ENCODE results near the gene BPI.
"Not testable (repeated sequence)": the region's sequence is repeated elsewhere in the genome, so short reads cannot be mapped to it uniquely, and the experiment has no call there.

The BPI gene

DNA sequence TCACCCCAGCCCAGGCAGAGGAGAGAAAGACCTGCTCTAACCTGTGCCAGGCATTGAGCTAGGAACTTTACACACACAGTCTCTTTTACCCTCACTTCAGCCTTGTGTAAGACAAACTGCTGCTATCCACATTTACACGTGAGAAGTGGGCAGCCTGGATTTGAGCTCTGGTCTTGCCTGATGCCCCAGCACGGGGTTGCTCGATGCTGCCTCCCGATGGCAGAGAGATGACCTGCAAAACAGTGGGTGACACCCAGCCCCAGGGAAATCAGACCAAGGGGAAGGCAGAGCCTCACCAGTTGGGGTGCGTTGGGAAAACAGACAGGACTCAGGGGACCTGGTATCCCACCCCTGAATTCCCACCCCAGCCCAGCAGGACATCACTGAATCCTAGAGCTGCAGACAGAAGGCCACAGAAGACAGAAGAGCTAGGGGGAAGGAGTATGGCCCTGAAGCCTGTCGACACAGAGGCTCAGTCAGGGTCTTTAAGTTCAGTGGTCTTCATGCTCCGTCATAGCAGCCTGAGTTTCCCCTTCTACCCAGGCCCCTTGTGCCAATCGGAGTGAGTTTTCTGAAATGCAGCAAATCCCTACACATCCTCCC is 990 bp downstream of the BPI start:
- no peaks in the 10 kb centered on the region for H3K79me2 ChIP-seq (ENCODE audit: control insufficient read depth, insufficient read depth, low read length, unreplicated experiment)
- H3K36me3 ChIP-seq (ENCODE audit: insufficient read depth, low read length): no peaks in the 10 kb centered on the region
- H3K4me1 ChIP-seq (ENCODE audit: control insufficient read depth, insufficient read depth, low read length, unreplicated experiment): peaks cover 5% of the 10 kb centered on the region
- no peak overlapping the region for H3K4me3 ChIP-seq (ENCODE audit: low read depth, low read length)
- no peaks in the 10 kb centered on the region for H3K27me3 ChIP-seq (ENCODE audit: insufficient read depth, low read length)
- no peak overlapping the region for H2AFZ ChIP-seq (ENCODE audit: low read length, unreplicated experiment)
- H3K27ac ChIP-seq (ENCODE audit: low read depth, low read length): no peak overlapping the region

DNA sequence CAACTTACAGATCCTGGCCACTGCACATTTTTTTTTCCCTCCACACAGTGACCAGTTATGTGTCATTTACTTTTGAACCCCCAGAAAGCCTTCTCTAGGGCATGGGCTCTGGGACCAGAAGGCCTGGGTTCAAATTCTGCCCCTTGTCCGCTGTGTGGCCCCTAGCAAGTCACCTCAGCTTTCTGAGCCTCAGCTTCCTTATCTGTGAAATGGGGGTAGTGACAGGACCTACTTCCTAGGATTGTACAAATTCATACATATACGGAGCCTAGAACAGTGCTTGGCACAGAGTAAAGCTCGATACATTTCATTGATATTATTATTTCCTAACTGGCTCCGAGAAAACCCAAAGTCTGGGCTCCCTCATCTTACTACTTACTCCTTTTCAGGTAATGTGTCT is 1.6 kb downstream of the BPI start:
- H3K36me3 ChIP-seq (ENCODE audit: insufficient read depth, low read length): no peaks in the 10 kb centered on the region
- no peak overlapping the region for H3K27ac ChIP-seq (ENCODE audit: low read depth, low read length)
- H3K4me1 ChIP-seq (ENCODE audit: control insufficient read depth, insufficient read depth, low read length, unreplicated experiment): peaks cover 5% of the 10 kb centered on the region
- H3K27me3 ChIP-seq (ENCODE audit: insufficient read depth, low read length): no peaks in the 10 kb centered on the region
- H2AFZ ChIP-seq (ENCODE audit: low read length, unreplicated experiment): no peak overlapping the region
- no peaks in the 10 kb centered on the region for H3K79me2 ChIP-seq (ENCODE audit: control insufficient read depth, insufficient read depth, low read length, unreplicated experiment)
- no peak overlapping the region for H3K4me3 ChIP-seq (ENCODE audit: low read depth, low read length)

DNA sequence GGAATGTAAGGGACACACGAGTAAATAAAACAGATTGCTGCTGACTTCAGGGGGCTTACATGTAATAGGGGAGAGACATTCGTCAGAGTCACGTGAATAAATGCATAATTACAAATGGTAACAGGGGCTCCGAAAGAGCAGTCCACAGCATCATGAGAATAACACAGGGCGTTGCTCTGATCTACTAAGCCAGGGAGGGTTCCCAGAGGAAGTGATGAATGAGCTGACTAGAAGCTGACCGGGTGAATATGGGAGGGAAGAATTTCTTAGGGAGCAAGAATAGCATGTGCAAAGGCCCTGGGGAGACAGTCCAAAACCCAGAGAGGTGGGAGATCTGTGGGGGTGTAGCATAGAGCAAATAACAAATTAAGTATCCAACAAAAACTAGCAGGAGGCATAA is 2.4 kb downstream of the BPI start:
- H3K27ac ChIP-seq (ENCODE audit: low read depth, low read length): no peak overlapping the region
- peaks cover 5% of the 10 kb centered on the region for H3K4me1 ChIP-seq (ENCODE audit: control insufficient read depth, insufficient read depth, low read length, unreplicated experiment)
- no peaks in the 10 kb centered on the region for H3K27me3 ChIP-seq (ENCODE audit: insufficient read depth, low read length)
- no peaks in the 10 kb centered on the region for H3K36me3 ChIP-seq (ENCODE audit: insufficient read depth, low read length)
- H3K79me2 ChIP-seq (ENCODE audit: control insufficient read depth, insufficient read depth, low read length, unreplicated experiment): no peaks in the 10 kb centered on the region
- no peak overlapping the region for H3K4me3 ChIP-seq (ENCODE audit: low read depth, low read length)
- H2AFZ ChIP-seq (ENCODE audit: low read length, unreplicated experiment): no peak overlapping the region

- H3K36me3 ChIP-seq (ENCODE audit: insufficient read depth, low read length): no peaks in the 10 kb centered on the region
- no peak overlapping the region for H2AFZ ChIP-seq (ENCODE audit: low read length, unreplicated experiment)
- peaks cover 5% of the 10 kb centered on the region for H3K4me1 ChIP-seq (ENCODE audit: control insufficient read depth, insufficient read depth, low read length, unreplicated experiment)
- no peak overlapping the region for H3K4me3 ChIP-seq (ENCODE audit: low read depth, low read length)
- no peaks in the 10 kb centered on the region for H3K79me2 ChIP-seq (ENCODE audit: control insufficient read depth, insufficient read depth, low read length, unreplicated experiment)
- no peaks in the 10 kb centered on the region for H3K27me3 ChIP-seq (ENCODE audit: insufficient read depth, low read length)
- no peak overlapping the region for H3K27ac ChIP-seq (ENCODE audit: low read depth, low read length)
Measured at GRCh38 chr20:38307371-38308046, 3.6 kb downstream of the BPI start.

DNA sequence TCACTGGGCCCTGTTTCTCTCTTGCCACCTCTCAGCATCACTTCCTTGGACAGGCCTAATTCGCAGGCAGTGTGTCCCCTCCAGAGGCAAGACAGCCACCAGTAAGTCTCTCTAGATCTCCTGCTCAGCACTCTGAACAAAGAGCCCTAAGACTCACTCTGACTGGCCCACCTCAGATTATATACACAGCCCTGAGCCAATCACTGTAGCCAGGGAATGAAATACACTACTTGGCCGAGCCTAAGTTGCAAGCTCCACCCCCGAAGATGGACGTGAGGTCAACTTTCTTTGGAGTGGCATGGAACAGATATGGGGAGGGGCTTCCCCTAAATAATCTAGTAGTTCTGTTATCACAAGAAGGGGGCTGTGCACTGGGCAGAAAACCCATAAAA is 4.1 kb downstream of the BPI start:
- no peaks in the 10 kb centered on the region for H3K36me3 ChIP-seq (ENCODE audit: insufficient read depth, low read length)
- H3K4me3 ChIP-seq (ENCODE audit: low read depth, low read length): no peak overlapping the region
- no peaks in the 10 kb centered on the region for H3K27me3 ChIP-seq (ENCODE audit: insufficient read depth, low read length)
- peaks cover 5% of the 10 kb centered on the region for H3K4me1 ChIP-seq (ENCODE audit: control insufficient read depth, insufficient read depth, low read length, unreplicated experiment)
- H3K27ac ChIP-seq (ENCODE audit: low read depth, low read length): no peak overlapping the region
- no peaks in the 10 kb centered on the region for H3K79me2 ChIP-seq (ENCODE audit: control insufficient read depth, insufficient read depth, low read length, unreplicated experiment)
- no peak overlapping the region for H2AFZ ChIP-seq (ENCODE audit: low read length, unreplicated experiment)

DNA sequence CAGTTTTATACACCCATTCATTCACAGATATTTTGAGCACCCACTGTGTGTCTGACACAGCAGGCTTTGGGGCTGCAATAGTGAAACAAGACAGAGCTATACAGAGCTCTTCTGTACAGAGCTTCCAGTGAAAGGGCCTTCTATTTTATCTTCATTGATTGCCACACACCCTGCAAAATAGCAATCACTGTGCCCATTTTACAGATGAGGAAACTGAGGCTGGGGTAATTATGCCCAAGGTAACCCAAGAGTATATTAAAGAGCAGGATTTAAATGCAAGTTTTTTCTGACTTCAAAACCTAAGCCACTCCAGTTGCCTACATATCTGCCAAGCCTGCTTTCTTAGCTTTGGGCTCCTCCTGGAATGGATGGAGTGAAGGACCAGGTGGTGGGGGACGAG is 4.5 kb downstream of the BPI start:
- peaks cover 5% of the 10 kb centered on the region for H3K4me1 ChIP-seq (ENCODE audit: control insufficient read depth, insufficient read depth, low read length, unreplicated experiment)
- H2AFZ ChIP-seq (ENCODE audit: low read length, unreplicated experiment): no peak overlapping the region
- no peaks in the 10 kb centered on the region for H3K36me3 ChIP-seq (ENCODE audit: insufficient read depth, low read length)
- H3K27me3 ChIP-seq (ENCODE audit: insufficient read depth, low read length): no peaks in the 10 kb centered on the region
- no peak overlapping the region for H3K4me3 ChIP-seq (ENCODE audit: low read depth, low read length)
- no peaks in the 10 kb centered on the region for H3K79me2 ChIP-seq (ENCODE audit: control insufficient read depth, insufficient read depth, low read length, unreplicated experiment)
- no peak overlapping the region for H3K27ac ChIP-seq (ENCODE audit: low read depth, low read length)

GRCh38 chr20:38311091-38311490 is 7.1 kb downstream of the BPI start:
- Histone ChIP-seq H3K4me3 (ENCODE audit: low read depth, low read length) (no peak overlapping the region), H3K4me1 (ENCODE audit: control insufficient read depth, insufficient read depth, low read length, unreplicated experiment) (peaks cover 5% of the 10 kb centered on the region), H3K79me2 (ENCODE audit: control insufficient read depth, insufficient read depth, low read length, unreplicated experiment) (no peaks in the 10 kb centered on the region), H3K27ac (ENCODE audit: low read depth, low read length) (no peak overlapping the region), H3K27me3 (ENCODE audit: insufficient read depth, low read length) (no peaks in the 10 kb centered on the region), H3K36me3 (ENCODE audit: insufficient read depth, low read length) (no peaks in the 10 kb centered on the region), H2AFZ (ENCODE audit: low read length, unreplicated experiment) (no peak overlapping the region)

- Histone ChIP-seq H2AFZ (ENCODE audit: low read length, unreplicated experiment) (no peak overlapping the region), H3K79me2 (ENCODE audit: control insufficient read depth, insufficient read depth, low read length, unreplicated experiment) (no peaks in the 10 kb centered on the region), H3K27ac (ENCODE audit: low read depth, low read length) (no peak overlapping the region), H3K36me3 (ENCODE audit: insufficient read depth, low read length) (no peaks in the 10 kb centered on the region), H3K27me3 (ENCODE audit: insufficient read depth, low read length) (no peaks in the 10 kb centered on the region), H3K4me1 (ENCODE audit: control insufficient read depth, insufficient read depth, low read length, unreplicated experiment) (peaks cover 5% of the 10 kb centered on the region), H3K4me3 (ENCODE audit: low read depth, low read length) (no peak overlapping the region)
Measured at GRCh38 chr20:38311491-38311890, 7.5 kb downstream of the BPI start.

DNA sequence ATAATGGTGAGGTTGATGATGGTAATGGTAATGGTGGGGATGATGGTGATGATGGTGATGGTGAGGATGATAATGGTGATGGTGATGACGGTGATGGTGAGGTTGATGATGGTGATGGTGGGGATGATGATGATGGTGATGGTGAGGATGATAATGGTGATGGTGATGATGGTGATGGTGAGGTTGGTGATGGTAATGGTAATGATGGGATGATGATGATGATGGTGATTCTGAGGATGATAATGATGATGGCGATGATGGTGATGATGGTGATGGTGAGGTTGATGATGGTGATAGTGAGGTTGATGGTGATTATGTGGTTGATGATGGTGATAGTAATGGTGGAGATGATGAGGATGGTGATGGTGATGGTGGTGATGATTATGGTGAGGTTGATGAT is 9.7 kb downstream of the BPI start:
- Histone ChIP-seq H3K27me3 (ENCODE audit: insufficient read depth, low read length) (no peaks in the 10 kb centered on the region), H3K4me3 (ENCODE audit: low read depth, low read length) (no peak overlapping the region), H3K79me2 (ENCODE audit: control insufficient read depth, insufficient read depth, low read length, unreplicated experiment) (no peaks in the 10 kb centered on the region), H3K36me3 (ENCODE audit: insufficient read depth, low read length) (no peaks in the 10 kb centered on the region), H3K4me1 (ENCODE audit: control insufficient read depth, insufficient read depth, low read length, unreplicated experiment) (no peaks in the 10 kb centered on the region), H2AFZ (ENCODE audit: low read length, unreplicated experiment) (no peak overlapping the region), H3K27ac (ENCODE audit: low read depth, low read length) (no peak overlapping the region)

- H3K36me3 ChIP-seq (ENCODE audit: insufficient read depth, low read length); H3K27me3 ChIP-seq (ENCODE audit: insufficient read depth, low read length); H3K4me3 ChIP-seq (ENCODE audit: low read depth, low read length); H3K4me1 ChIP-seq (ENCODE audit: control insufficient read depth, insufficient read depth, low read length, unreplicated experiment); H3K79me2 ChIP-seq (ENCODE audit: control insufficient read depth, insufficient read depth, low read length, unreplicated experiment); H2AFZ ChIP-seq (ENCODE audit: low read length, unreplicated experiment); H3K27ac ChIP-seq (ENCODE audit: low read depth, low read length): not testable (repeated sequence)
Measured at GRCh38 chr20:38314350-38314749, 10.4 kb downstream of the BPI start.

- H3K4me1 ChIP-seq (ENCODE audit: control insufficient read depth, insufficient read depth, low read length, unreplicated experiment): no peaks in the 10 kb centered on the region
- no peaks in the 10 kb centered on the region for H3K27me3 ChIP-seq (ENCODE audit: insufficient read depth, low read length)
- no peaks in the 10 kb centered on the region for H3K79me2 ChIP-seq (ENCODE audit: control insufficient read depth, insufficient read depth, low read length, unreplicated experiment)
- no peak overlapping the region for H3K27ac ChIP-seq (ENCODE audit: low read depth, low read length)
- no peak overlapping the region for H2AFZ ChIP-seq (ENCODE audit: low read length, unreplicated experiment)
- H3K36me3 ChIP-seq (ENCODE audit: insufficient read depth, low read length): no peaks in the 10 kb centered on the region
- H3K4me3 ChIP-seq (ENCODE audit: low read depth, low read length): no peak overlapping the region
Measured at GRCh38 chr20:38315290-38315966, 11.5 kb downstream of the BPI start.

Measured in ACC112 (cell line).